Neural progenitor cell (in vitro differentiated cells): ENCODE measurements around the gene FBXO10. TPM values are rescaled to one million over a fixed set of nuclear protein-coding genes. Genes with fewer than 3 reads are reported as not detected.

Source experiments
- DNase-seq: peaks from one replicate; pipeline ENCODE4 v3.0.0-alpha.2; 2016; ENCODE audit warnings: low spot score
- H2AFZ ChIP-seq: fragments of 200-600 bp; sonication (generic); replicated peaks from 2 replicates; pipeline ENCODE4 v1.6.1; 2016; ENCODE audit warnings: antibody characterized with exemption
- H3F3A ChIP-seq: fragments of 200-600 bp; sonication (generic); 2 replicates; pipeline ENCODE4 v1.6.1; 2016; ENCODE audit warnings: antibody characterized with exemption, low read depth
- H3K27ac ChIP-seq: fragments of 200-600 bp; sonication (generic); 2 replicates; pipeline ENCODE4 v1.5.1; 2016; ENCODE audit warnings: mild to moderate bottlenecking
- H3K27me3 ChIP-seq: fragments of 200-600 bp; sonication (generic); 2 replicates; pipeline ENCODE4 v1.6.1; 2016; ENCODE audit warnings: mild to moderate bottlenecking, moderate library complexity
- H3K36me3 ChIP-seq: fragments of 200-600 bp; sonication (generic); 2 replicates; pipeline ENCODE4 v1.5.1; 2016
- H3K4me1 ChIP-seq: fragments of 200-600 bp; sonication (generic); 2 replicates; pipeline ENCODE4 v1.6.1; 2016; ENCODE audit warnings: mixed run types
- H3K4me2 ChIP-seq: fragments of 200-600 bp; sonication (generic); 2 replicates; pipeline ENCODE4 v1.6.1; 2016
- H3K4me3 ChIP-seq: fragments of 200-600 bp; sonication (generic); 2 replicates; pipeline ENCODE4 v1.5.1; 2016
- H3K79me2 ChIP-seq: fragments of 200-600 bp; sonication (generic); 2 replicates; pipeline ENCODE4 v1.6.1; 2016; ENCODE audit warnings: low read depth
- H3K9ac ChIP-seq: fragments of 200-600 bp; sonication (generic); 2 replicates; pipeline ENCODE4 v1.6.1; 2016
- H3K9me3 ChIP-seq: fragments of 200-600 bp; sonication (generic); 2 replicates; pipeline ENCODE4 v1.5.1; 2016; ENCODE audit warnings: low read depth
- H4K20me1 ChIP-seq: fragments of 200-600 bp; sonication (generic); 2 replicates; pipeline ENCODE4 v1.6.1; 2016; ENCODE audit warnings: low read depth
- H3K27ac Mint-ChIP-seq: 3 replicates; pipeline ENCODE4 v1.8.0; 2021; ENCODE audit warnings: mixed read lengths
- H3K27me3 Mint-ChIP-seq: 2 replicates; pipeline ENCODE4 v1.8.0; 2022; ENCODE audit warnings: low read depth, mild to moderate bottlenecking, inconsistent platforms, moderate library complexity, mixed read lengths; ENCODE audit not compliant: insufficient read depth
- H3K36me3 Mint-ChIP-seq: 3 replicates; pipeline ENCODE4 v1.8.0; 2021; ENCODE audit warnings: mixed read lengths
- H3K4me1 Mint-ChIP-seq: 3 replicates; pipeline ENCODE4 v1.8.0; 2021; ENCODE audit warnings: mixed read lengths
- H3K4me3 Mint-ChIP-seq: 3 replicates; pipeline ENCODE4 v1.8.0; 2021; ENCODE audit warnings: mild to moderate bottlenecking, moderate library complexity, mixed read lengths
- H3K9me3 Mint-ChIP-seq: 3 replicates; pipeline ENCODE4 v1.8.0; 2020; ENCODE audit warnings: mixed read lengths
- EZH2 ChIP-seq: fragments of 200-600 bp; sonication (generic); IDR thresholded peaks from 2 replicates; pipeline ENCODE4 v1.6.1; 2017; ENCODE audit warnings: antibody characterized with exemption, mild to moderate bottlenecking, moderate library complexity
- EZH2phosphoT487 ChIP-seq: fragments of 200-600 bp; sonication (generic); IDR thresholded peaks from 2 replicates; pipeline ENCODE4 v1.6.1; 2017; ENCODE audit warnings: antibody characterized with exemption
- total RNA-seq: library from RNA; depleted of rRNA; stranded (reverse); fragments of >200 nt; gene quantifications from 2 replicates; pipeline ENCODE4 v1.2.3, GENCODE V29; 2015; ENCODE audit warnings: low replicate concordance
- TF ChIP-seq, protein P1 (sequence below): fragments of 200-600 bp; sonication (generic); IDR thresholded peaks from 2 replicates; pipeline ENCODE4 v1.5.1; 2017; ENCODE audit warnings: antibody characterized with exemption, mild to moderate bottlenecking

Gene FBXO10
- total RNA-seq, 1 donor from 2014 or later: 13.4 TPM

DNA sequence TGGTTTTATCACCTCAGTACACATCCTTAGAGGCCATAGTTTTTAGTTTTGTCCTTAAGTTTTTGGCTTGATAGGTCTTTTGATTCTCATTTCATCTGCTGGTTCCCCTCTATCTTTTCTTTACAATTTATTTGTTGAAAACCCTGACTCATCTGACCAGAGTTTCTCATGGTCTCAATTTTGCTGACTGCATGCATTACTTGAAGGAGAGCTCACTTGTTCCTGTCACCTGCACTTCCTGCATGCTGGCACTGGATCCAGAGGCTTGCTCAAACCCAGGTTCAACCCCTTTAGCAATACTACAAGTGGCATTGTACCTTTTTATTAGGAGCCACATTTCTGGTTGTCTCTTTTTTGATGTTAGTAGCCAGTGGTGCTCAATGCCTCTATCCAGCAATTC is 26.7 kb downstream of the FBXO10 start:
- H3K4me3 Mint-ChIP-seq: no peak overlapping the region
- Histone ChIP-seq H3K27ac (no peak overlapping the region), H3K27me3 (no peaks in the 10 kb centered on the region), H3K4me2 (no peak overlapping the region), H3K36me3 (no peaks in the 10 kb centered on the region), H3F3A (no peaks in the 10 kb centered on the region), H3K4me3 (no peak overlapping the region), H3K79me2 (peaks cover 16% of the 10 kb centered on the region), H4K20me1 (no peaks in the 10 kb centered on the region), H2AFZ (no peak overlapping the region), H3K4me1 (peaks cover 3% of the 10 kb centered on the region), H3K9ac (no peak overlapping the region), H3K9me3 (no peaks in the 10 kb centered on the region)
- peaks cover 8% of the 10 kb centered on the region for H3K4me1 Mint-ChIP-seq
- DNase-seq: no peak
- peaks cover 5% of the 10 kb centered on the region for H3K27me3 Mint-ChIP-seq
- H3K27ac Mint-ChIP-seq: no peak overlapping the region
- H3K36me3 Mint-ChIP-seq: peaks cover 12% of the 10 kb centered on the region
- no peaks in the 10 kb centered on the region for H3K9me3 Mint-ChIP-seq
- TF ChIP-seq EZH2 (no peak), EZH2phosphoT487 (no peak)
- TF ChIP-seq, protein P1, sequence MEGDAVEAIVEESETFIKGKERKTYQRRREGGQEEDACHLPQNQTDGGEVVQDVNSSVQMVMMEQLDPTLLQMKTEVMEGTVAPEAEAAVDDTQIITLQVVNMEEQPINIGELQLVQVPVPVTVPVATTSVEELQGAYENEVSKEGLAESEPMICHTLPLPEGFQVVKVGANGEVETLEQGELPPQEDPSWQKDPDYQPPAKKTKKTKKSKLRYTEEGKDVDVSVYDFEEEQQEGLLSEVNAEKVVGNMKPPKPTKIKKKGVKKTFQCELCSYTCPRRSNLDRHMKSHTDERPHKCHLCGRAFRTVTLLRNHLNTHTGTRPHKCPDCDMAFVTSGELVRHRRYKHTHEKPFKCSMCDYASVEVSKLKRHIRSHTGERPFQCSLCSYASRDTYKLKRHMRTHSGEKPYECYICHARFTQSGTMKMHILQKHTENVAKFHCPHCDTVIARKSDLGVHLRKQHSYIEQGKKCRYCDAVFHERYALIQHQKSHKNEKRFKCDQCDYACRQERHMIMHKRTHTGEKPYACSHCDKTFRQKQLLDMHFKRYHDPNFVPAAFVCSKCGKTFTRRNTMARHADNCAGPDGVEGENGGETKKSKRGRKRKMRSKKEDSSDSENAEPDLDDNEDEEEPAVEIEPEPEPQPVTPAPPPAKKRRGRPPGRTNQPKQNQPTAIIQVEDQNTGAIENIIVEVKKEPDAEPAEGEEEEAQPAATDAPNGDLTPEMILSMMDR: no peak

DNA sequence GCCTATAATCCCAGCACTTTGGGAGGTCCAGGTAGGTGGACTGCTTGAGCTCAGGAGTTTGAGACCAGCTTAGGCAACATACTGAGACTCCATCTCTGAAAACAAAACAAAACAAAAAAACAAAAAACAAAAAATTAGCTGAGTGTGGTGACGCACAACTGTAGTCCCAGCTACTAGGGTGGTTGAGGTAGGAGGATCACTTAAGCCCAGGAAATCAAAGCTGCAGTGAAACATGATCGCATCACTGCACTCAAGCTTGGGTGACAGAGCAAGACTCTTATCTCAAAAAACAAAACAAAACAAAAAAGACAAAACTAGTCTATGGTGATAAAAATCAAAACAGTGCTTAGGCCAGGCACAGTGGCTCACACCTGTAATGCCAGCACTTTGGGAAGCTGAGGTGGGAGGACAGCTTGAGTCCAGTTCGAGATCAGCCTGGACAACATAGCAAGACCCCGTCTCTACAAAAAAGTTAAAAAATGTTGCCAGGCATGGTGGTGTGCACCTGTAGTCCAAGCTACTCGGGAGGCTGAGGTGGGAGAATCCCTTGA is 28.8 kb downstream of the FBXO10 start:
- H3K4me1 Mint-ChIP-seq: peaks cover 8% of the 10 kb centered on the region
- no peak for DNase-seq
- no peak overlapping the region for H3K4me3 Mint-ChIP-seq

DNA sequence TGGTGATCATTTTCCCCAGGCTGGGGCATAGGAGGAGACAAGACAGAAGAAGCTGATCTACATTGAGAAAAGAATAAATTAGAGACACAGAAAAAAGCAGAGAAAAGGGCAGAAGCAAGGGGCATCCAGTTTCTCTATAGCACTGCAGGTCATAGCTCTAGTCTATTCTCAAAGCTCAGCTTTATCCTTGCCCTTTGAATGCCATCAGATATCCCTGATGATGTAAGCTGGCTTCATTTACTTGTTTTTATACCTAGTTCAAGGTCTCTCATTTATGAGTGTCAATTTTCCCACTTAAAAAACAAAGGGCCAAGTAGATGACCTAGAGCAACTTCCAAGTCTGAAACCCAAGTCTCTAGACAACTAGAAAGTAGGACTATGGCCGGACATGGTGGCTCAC is 32.7 kb downstream of the FBXO10 start:
- no peaks in the 10 kb centered on the region for H3K27me3 ChIP-seq
- H3K4me2 ChIP-seq: no peak overlapping the region
- no peaks in the 10 kb centered on the region for H3K9me3 ChIP-seq
- no peak overlapping the region for H3K27ac ChIP-seq
- DNase-seq: no peak
- H3K4me3 Mint-ChIP-seq: no peak overlapping the region
- no peaks in the 10 kb centered on the region for H3K36me3 ChIP-seq
- H3K79me2 ChIP-seq: peaks cover 6% of the 10 kb centered on the region
- no peaks in the 10 kb centered on the region for H3F3A ChIP-seq
- no peak overlapping the region for H3K9ac ChIP-seq
- no peak overlapping the region for H3K27ac Mint-ChIP-seq
- peaks cover 5% of the 10 kb centered on the region for H3K27me3 Mint-ChIP-seq
- H3K4me3 ChIP-seq: no peak overlapping the region
- no peak overlapping the region for H2AFZ ChIP-seq
- no peaks in the 10 kb centered on the region for H3K9me3 Mint-ChIP-seq
- peaks cover 3% of the 10 kb centered on the region for H3K4me1 Mint-ChIP-seq
- peaks cover 29% of the 10 kb centered on the region for H3K36me3 Mint-ChIP-seq
- no peaks in the 10 kb centered on the region for H3K4me1 ChIP-seq
- peaks cover 3% of the 10 kb centered on the region for H4K20me1 ChIP-seq
- TF ChIP-seq, protein P1: no peak
- TF ChIP-seq EZH2: no peak

More for the DNA sequence above, 28.8 kb downstream of the FBXO10 start:
- no peak for TF ChIP-seq EZH2phosphoT487
- no peak for TF ChIP-seq EZH2
- TF ChIP-seq, protein P1: no peak
- no peak overlapping the region for H3K27ac Mint-ChIP-seq
- Histone ChIP-seq H3K4me1 (peaks cover 3% of the 10 kb centered on the region), H3K36me3 (no peaks in the 10 kb centered on the region), H3K4me3 (no peak overlapping the region), H3K9ac (no peak overlapping the region), H3K27ac (no peak overlapping the region), H3F3A (no peaks in the 10 kb centered on the region), H3K9me3 (no peaks in the 10 kb centered on the region), H3K79me2 (peaks cover 16% of the 10 kb centered on the region), H4K20me1 (peaks cover 3% of the 10 kb centered on the region), H3K4me2 (no peak overlapping the region), H3K27me3 (no peaks in the 10 kb centered on the region), H2AFZ (no peak overlapping the region)
- peaks cover 14% of the 10 kb centered on the region for H3K36me3 Mint-ChIP-seq
- H3K9me3 Mint-ChIP-seq: no peaks in the 10 kb centered on the region
- H3K27me3 Mint-ChIP-seq: peaks cover 5% of the 10 kb centered on the region
